ENCODE measurements around the gene FRMPD2.

FRMPD2 gene

GRCh38 chr10:48232717-48233447 lies 41.6 kb downstream of the FRMPD2 start:
- no peak for TF ChIP-seq TAF1 (IDR thresholded peaks at IDR 0.05; ENCODE audit: borderline replicate concordance, insufficient read depth, low read length)
- TF ChIP-seq FOXP2 (optimal IDR thresholded peaks at IDR 0.05; ENCODE audit: borderline replicate concordance, extremely low read depth, extremely low read length, insufficient read depth): no peak
- TF ChIP-seq REST (IDR thresholded peaks at IDR 0.05; ENCODE audit: insufficient read depth in 1 of 2, low read depth in 2 of 2, low read length in 2 of 2): no peak
- TF ChIP-seq POLR2AphosphoS5 (IDR thresholded peaks at IDR 0.05; ENCODE audit: low read depth, low read length): no peak
- TF ChIP-seq SIN3A (IDR thresholded peaks at IDR 0.05; ENCODE audit: borderline replicate concordance, insufficient read depth, low read length): no peak

- TF ChIP-seq TAF1 (IDR thresholded peaks at IDR 0.05; ENCODE audit: borderline replicate concordance, insufficient read depth, low read length) (no peak), POLR2AphosphoS5 (IDR thresholded peaks at IDR 0.05; ENCODE audit: low read depth, low read length) (no peak), FOXP2 (optimal IDR thresholded peaks at IDR 0.05; ENCODE audit: borderline replicate concordance, extremely low read depth, extremely low read length, insufficient read depth) (no peak)
Observed at GRCh38 chr10:48231699-48232315, 42.7 kb downstream of the FRMPD2 start.

GRCh38 chr10:48231178-48231577 lies 43.3 kb downstream of the FRMPD2 start:
- TF ChIP-seq FOXP2 (optimal IDR thresholded peaks at IDR 0.05; ENCODE audit: borderline replicate concordance, extremely low read depth, extremely low read length, insufficient read depth) (no peak), REST (IDR thresholded peaks at IDR 0.05; ENCODE audit: insufficient read depth in 1 of 2, low read depth in 2 of 2, low read length in 2 of 2) (no peak), TAF1 (IDR thresholded peaks at IDR 0.05; ENCODE audit: borderline replicate concordance, insufficient read depth, low read length) (no peak), POLR2AphosphoS5 (IDR thresholded peaks at IDR 0.05; ENCODE audit: low read depth, low read length) (no peak), SIN3A (IDR thresholded peaks at IDR 0.05; ENCODE audit: borderline replicate concordance, insufficient read depth, low read length) (no peak)

- TF ChIP-seq POLR2AphosphoS5 (IDR thresholded peaks at IDR 0.05; ENCODE audit: low read depth, low read length): no peak
- TF ChIP-seq FOXP2 (optimal IDR thresholded peaks at IDR 0.05; ENCODE audit: borderline replicate concordance, extremely low read depth, extremely low read length, insufficient read depth): no peak
- no peak for TF ChIP-seq TAF1 (IDR thresholded peaks at IDR 0.05; ENCODE audit: borderline replicate concordance, insufficient read depth, low read length)
- TF ChIP-seq SIN3A (IDR thresholded peaks at IDR 0.05; ENCODE audit: borderline replicate concordance, insufficient read depth, low read length): no peak
- TF ChIP-seq REST (IDR thresholded peaks at IDR 0.05; ENCODE audit: insufficient read depth in 1 of 2, low read depth in 2 of 2, low read length in 2 of 2): no peak
Observed at GRCh38 chr10:48227213-48227612, 47.3 kb downstream of the FRMPD2 start.

- TF ChIP-seq SIN3A (IDR thresholded peaks at IDR 0.05; ENCODE audit: borderline replicate concordance, insufficient read depth, low read length) (no peak), TAF1 (IDR thresholded peaks at IDR 0.05; ENCODE audit: borderline replicate concordance, insufficient read depth, low read length) (no peak), FOXP2 (optimal IDR thresholded peaks at IDR 0.05; ENCODE audit: borderline replicate concordance, extremely low read depth, extremely low read length, insufficient read depth) (no peak)
Observed at GRCh38 chr10:48224979-48225560, 49.4 kb downstream of the FRMPD2 start.

Data from PFSK-1 (cell line).